ENCODE data around the gene MKNK2.
"Not testable (repeated sequence)": the region's sequence is repeated elsewhere in the genome, so short reads cannot be mapped to it uniquely, and the experiment has no call there.

GRCh38 chr19:2091926-2092525 lies 41.0 kb upstream of the MKNK2 start:
- TF ChIP-seq POLR2A (IDR thresholded peaks at IDR 0.05); CTCF (IDR thresholded peaks at IDR 0.05 in 8 of 11, conservative IDR thresholded peaks at IDR 0.05 in 3 of 11); POLR2AphosphoS5 (IDR thresholded peaks at IDR 0.05): not testable (repeated sequence)
